ENCODE measurements around the gene CRTC3.
A peak's percentile ranks its signal among the peaks of the same experiment; 100 is the strongest.

Gene CRTC3

GRCh38 chr15:90593499-90594158 is 63.9 kb downstream of the CRTC3 start:
- Histone ChIP-seq H3K9me3 (ENCODE audit: control insufficient read depth, insufficient read depth, low read depth, low read length) (no peaks in the 10 kb centered on the region), H3K4me3 (ENCODE audit: low read depth, low read length) (no peak overlapping the region), H3K9ac (ENCODE audit: low read length) (no peak overlapping the region), H3K27me3 (ENCODE audit: control insufficient read depth, insufficient read depth, low read length) (no peaks in the 10 kb centered on the region), H3K4me1 (ENCODE audit: control insufficient read depth, insufficient read depth, low read length) (peaks cover 17% of the 10 kb centered on the region), H3K36me3 (ENCODE audit: control insufficient read depth, insufficient read depth, low read length) (no peaks in the 10 kb centered on the region), H3K27ac (ENCODE audit: low read depth, low read length) (no peak overlapping the region)

- no peak overlapping the region for H3K9ac ChIP-seq (ENCODE audit: low read length)
- H3K36me3 ChIP-seq (ENCODE audit: control insufficient read depth, insufficient read depth, low read length) = no peaks in the 10 kb centered on the region
- no peak overlapping the region for H3K4me3 ChIP-seq (ENCODE audit: low read depth, low read length)
- H3K27ac ChIP-seq (ENCODE audit: low read depth, low read length) = no peak overlapping the region
- H3K27me3 ChIP-seq (ENCODE audit: control insufficient read depth, insufficient read depth, low read length) = no peaks in the 10 kb centered on the region
- H3K4me1 ChIP-seq (ENCODE audit: control insufficient read depth, insufficient read depth, low read length) = peaks cover 17% of the 10 kb centered on the region
- no peaks in the 10 kb centered on the region for H3K9me3 ChIP-seq (ENCODE audit: control insufficient read depth, insufficient read depth, low read depth, low read length)
Observed at GRCh38 chr15:90594301-90594738, 64.6 kb downstream of the CRTC3 start.

GRCh38 chr15:90595763-90596155 is 66.0 kb downstream of the CRTC3 start:
- Histone ChIP-seq H3K9ac (ENCODE audit: low read length) (no peak overlapping the region), H3K4me3 (ENCODE audit: low read depth, low read length) (no peak overlapping the region), H3K4me1 (ENCODE audit: control insufficient read depth, insufficient read depth, low read length) (peaks cover 17% of the 10 kb centered on the region), H3K27ac (ENCODE audit: low read depth, low read length) (no peak overlapping the region), H3K36me3 (ENCODE audit: control insufficient read depth, insufficient read depth, low read length) (no peaks in the 10 kb centered on the region), H3K9me3 (ENCODE audit: control insufficient read depth, insufficient read depth, low read depth, low read length) (no peaks in the 10 kb centered on the region), H3K27me3 (ENCODE audit: control insufficient read depth, insufficient read depth, low read length) (no peaks in the 10 kb centered on the region)

GRCh38 chr15:90596943-90597342 is 67.2 kb downstream of the CRTC3 start:
- H3K27ac ChIP-seq (ENCODE audit: low read depth, low read length) = no peak overlapping the region
- peaks cover 17% of the 10 kb centered on the region for H3K4me1 ChIP-seq (ENCODE audit: control insufficient read depth, insufficient read depth, low read length)
- no peak overlapping the region for H3K9ac ChIP-seq (ENCODE audit: low read length)

GRCh38 chr15:90597577-90597976 is 67.9 kb downstream of the CRTC3 start:
- Histone ChIP-seq H3K9me3 (ENCODE audit: control insufficient read depth, insufficient read depth, low read depth, low read length) (no peaks in the 10 kb centered on the region), H3K4me1 (ENCODE audit: control insufficient read depth, insufficient read depth, low read length) (peaks cover 17% of the 10 kb centered on the region), H3K27ac (ENCODE audit: low read depth, low read length) (no peak overlapping the region), H3K9ac (ENCODE audit: low read length) (peak overlapping the region; percentile 19), H3K27me3 (ENCODE audit: control insufficient read depth, insufficient read depth, low read length) (no peaks in the 10 kb centered on the region), H3K36me3 (ENCODE audit: control insufficient read depth, insufficient read depth, low read length) (no peaks in the 10 kb centered on the region), H3K4me3 (ENCODE audit: low read depth, low read length) (no peak overlapping the region)

More at GRCh38 chr15:90596943-90597342, 67.2 kb downstream of the CRTC3 start:
- Histone ChIP-seq H3K4me3 (ENCODE audit: low read depth, low read length) (no peak overlapping the region), H3K27me3 (ENCODE audit: control insufficient read depth, insufficient read depth, low read length) (no peaks in the 10 kb centered on the region), H3K9me3 (ENCODE audit: control insufficient read depth, insufficient read depth, low read depth, low read length) (no peaks in the 10 kb centered on the region), H3K36me3 (ENCODE audit: control insufficient read depth, insufficient read depth, low read length) (no peaks in the 10 kb centered on the region)

- H3K9ac ChIP-seq (ENCODE audit: low read length) = peak overlapping the region; percentile 19
- no peaks in the 10 kb centered on the region for H3K9me3 ChIP-seq (ENCODE audit: control insufficient read depth, insufficient read depth, low read depth, low read length)
- H3K36me3 ChIP-seq (ENCODE audit: control insufficient read depth, insufficient read depth, low read length) = no peaks in the 10 kb centered on the region
- H3K27me3 ChIP-seq (ENCODE audit: control insufficient read depth, insufficient read depth, low read length) = no peaks in the 10 kb centered on the region
- peaks cover 17% of the 10 kb centered on the region for H3K4me1 ChIP-seq (ENCODE audit: control insufficient read depth, insufficient read depth, low read length)
- no peak overlapping the region for H3K4me3 ChIP-seq (ENCODE audit: low read depth, low read length)
- no peak overlapping the region for H3K27ac ChIP-seq (ENCODE audit: low read depth, low read length)
Observed at GRCh38 chr15:90598031-90598577, 68.4 kb downstream of the CRTC3 start.

GRCh38 chr15:90598679-90599078 is 69.0 kb downstream of the CRTC3 start:
- Histone ChIP-seq H3K4me1 (ENCODE audit: control insufficient read depth, insufficient read depth, low read length) (peaks cover 17% of the 10 kb centered on the region), H3K36me3 (ENCODE audit: control insufficient read depth, insufficient read depth, low read length) (no peaks in the 10 kb centered on the region)

GRCh38 chr15:90599116-90599515 is 69.4 kb downstream of the CRTC3 start:
- Histone ChIP-seq H3K4me1 (ENCODE audit: control insufficient read depth, insufficient read depth, low read length) (peaks cover 16% of the 10 kb centered on the region), H3K9ac (ENCODE audit: low read length) (no peak overlapping the region), H3K9me3 (ENCODE audit: control insufficient read depth, insufficient read depth, low read depth, low read length) (no peaks in the 10 kb centered on the region), H3K27ac (ENCODE audit: low read depth, low read length) (no peak overlapping the region), H3K27me3 (ENCODE audit: control insufficient read depth, insufficient read depth, low read length) (no peaks in the 10 kb centered on the region), H3K36me3 (ENCODE audit: control insufficient read depth, insufficient read depth, low read length) (no peaks in the 10 kb centered on the region), H3K4me3 (ENCODE audit: low read depth, low read length) (no peak overlapping the region)

More at GRCh38 chr15:90598679-90599078, 69.0 kb downstream of the CRTC3 start:
- Histone ChIP-seq H3K4me3 (ENCODE audit: low read depth, low read length) (no peak overlapping the region), H3K27me3 (ENCODE audit: control insufficient read depth, insufficient read depth, low read length) (no peaks in the 10 kb centered on the region), H3K9me3 (ENCODE audit: control insufficient read depth, insufficient read depth, low read depth, low read length) (no peaks in the 10 kb centered on the region), H3K9ac (ENCODE audit: low read length) (no peak overlapping the region), H3K27ac (ENCODE audit: low read depth, low read length) (no peak overlapping the region)

- Histone ChIP-seq H3K9me3 (ENCODE audit: control insufficient read depth, insufficient read depth, low read depth, low read length) (no peaks in the 10 kb centered on the region), H3K36me3 (ENCODE audit: control insufficient read depth, insufficient read depth, low read length) (no peaks in the 10 kb centered on the region), H3K4me1 (ENCODE audit: control insufficient read depth, insufficient read depth, low read length) (peaks cover 11% of the 10 kb centered on the region), H3K27ac (ENCODE audit: low read depth, low read length) (no peak overlapping the region), H3K4me3 (ENCODE audit: low read depth, low read length) (no peak overlapping the region), H3K9ac (ENCODE audit: low read length) (no peak overlapping the region), H3K27me3 (ENCODE audit: control insufficient read depth, insufficient read depth, low read length) (no peaks in the 10 kb centered on the region)
Observed at GRCh38 chr15:90599644-90600043, 69.9 kb downstream of the CRTC3 start.

GRCh38 chr15:90600954-90601353 is 71.2 kb downstream of the CRTC3 start:
- no peaks in the 10 kb centered on the region for H3K27me3 ChIP-seq (ENCODE audit: control insufficient read depth, insufficient read depth, low read length)
- no peak overlapping the region for H3K27ac ChIP-seq (ENCODE audit: low read depth, low read length)
- no peak overlapping the region for H3K4me3 ChIP-seq (ENCODE audit: low read depth, low read length)
- H3K4me1 ChIP-seq (ENCODE audit: control insufficient read depth, insufficient read depth, low read length) = peaks cover 10% of the 10 kb centered on the region
- H3K9me3 ChIP-seq (ENCODE audit: control insufficient read depth, insufficient read depth, low read depth, low read length) = no peaks in the 10 kb centered on the region
- no peak overlapping the region for H3K9ac ChIP-seq (ENCODE audit: low read length)
- no peaks in the 10 kb centered on the region for H3K36me3 ChIP-seq (ENCODE audit: control insufficient read depth, insufficient read depth, low read length)

GRCh38 chr15:90603893-90604292 is 74.2 kb downstream of the CRTC3 start:
- Histone ChIP-seq H3K9me3 (ENCODE audit: control insufficient read depth, insufficient read depth, low read depth, low read length) (no peaks in the 10 kb centered on the region), H3K4me3 (ENCODE audit: low read depth, low read length) (no peak overlapping the region), H3K9ac (ENCODE audit: low read length) (no peak overlapping the region), H3K27me3 (ENCODE audit: control insufficient read depth, insufficient read depth, low read length) (no peaks in the 10 kb centered on the region), H3K36me3 (ENCODE audit: control insufficient read depth, insufficient read depth, low read length) (no peaks in the 10 kb centered on the region), H3K27ac (ENCODE audit: low read depth, low read length) (no peak overlapping the region), H3K4me1 (ENCODE audit: control insufficient read depth, insufficient read depth, low read length) (peaks cover 17% of the 10 kb centered on the region)
